Vagina (tissue), 2 donors: ENCODE measurements around the gene SLC16A10.

Experiments used
- POLR2A ChIP-seq, 2 donors: fragments of 450-650 bp; IDR thresholded peaks; one replicate each; pipeline ENCODE4 v1.6.1; 2017; ENCODE audit warnings: antibody characterized with exemption in 2 of 2, mild to moderate bottlenecking in 2 of 2, moderate library complexity in 2 of 2
- TF ChIP-seq, protein P1 (sequence below), 3 experiments: fragments of 450-650 bp in 2 of 3; fragments of 200-600 bp in 1 of 3; sonication (generic) in 1 of 3; IDR thresholded peaks; one replicate each; pipeline ENCODE4 v1.5.1; 2017 to 2019; ENCODE audit warnings: antibody characterized with exemption in 3 of 3, mild to moderate bottlenecking in 2 of 3, moderate library complexity in 2 of 3

DNA sequence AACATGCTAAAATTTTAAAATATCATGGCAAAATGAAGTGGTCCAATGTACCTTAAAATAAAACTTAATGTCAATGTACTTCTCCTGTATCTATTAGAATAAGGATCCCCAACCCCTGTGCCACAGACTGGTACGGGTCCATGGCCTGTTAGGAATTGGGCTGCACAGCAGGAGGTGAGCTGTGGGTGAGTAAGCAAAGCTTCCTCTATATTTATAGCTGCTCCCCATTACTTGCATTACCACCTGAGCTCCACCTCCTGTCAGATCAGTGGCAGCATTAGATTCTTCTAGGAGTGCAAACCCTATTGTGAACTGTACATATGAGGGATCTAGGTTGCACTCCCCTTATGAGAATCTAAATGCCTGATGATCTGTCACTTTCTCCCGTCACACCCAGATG, 86.0 kb downstream of the SLC16A10 start:
- TF ChIP-seq, protein P1, sequence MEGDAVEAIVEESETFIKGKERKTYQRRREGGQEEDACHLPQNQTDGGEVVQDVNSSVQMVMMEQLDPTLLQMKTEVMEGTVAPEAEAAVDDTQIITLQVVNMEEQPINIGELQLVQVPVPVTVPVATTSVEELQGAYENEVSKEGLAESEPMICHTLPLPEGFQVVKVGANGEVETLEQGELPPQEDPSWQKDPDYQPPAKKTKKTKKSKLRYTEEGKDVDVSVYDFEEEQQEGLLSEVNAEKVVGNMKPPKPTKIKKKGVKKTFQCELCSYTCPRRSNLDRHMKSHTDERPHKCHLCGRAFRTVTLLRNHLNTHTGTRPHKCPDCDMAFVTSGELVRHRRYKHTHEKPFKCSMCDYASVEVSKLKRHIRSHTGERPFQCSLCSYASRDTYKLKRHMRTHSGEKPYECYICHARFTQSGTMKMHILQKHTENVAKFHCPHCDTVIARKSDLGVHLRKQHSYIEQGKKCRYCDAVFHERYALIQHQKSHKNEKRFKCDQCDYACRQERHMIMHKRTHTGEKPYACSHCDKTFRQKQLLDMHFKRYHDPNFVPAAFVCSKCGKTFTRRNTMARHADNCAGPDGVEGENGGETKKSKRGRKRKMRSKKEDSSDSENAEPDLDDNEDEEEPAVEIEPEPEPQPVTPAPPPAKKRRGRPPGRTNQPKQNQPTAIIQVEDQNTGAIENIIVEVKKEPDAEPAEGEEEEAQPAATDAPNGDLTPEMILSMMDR (IDR thresholded peaks at IDR 0.05) = no peak
- TF ChIP-seq POLR2A (IDR thresholded peaks at IDR 0.05) = no peak
